ENCODE data around the gene CCDC14.

- TF ChIP-seq CTCF (conservative IDR thresholded peaks at IDR 0.05; ENCODE audit: low read depth, low read length) (no peak), POLR2A (IDR thresholded peaks at IDR 0.05; ENCODE audit: low read depth, low read length) (no peak), CEBPB (IDR thresholded peaks at IDR 0.05; ENCODE audit: low read depth, low read length) (no peak), SMC3 (IDR thresholded peaks at IDR 0.05; ENCODE audit: low read depth, low read length) (no peak), RAD21 (IDR thresholded peaks at IDR 0.05; ENCODE audit: low read length) (no peak), MXI1 (IDR thresholded peaks at IDR 0.05; ENCODE audit: borderline replicate concordance, low read depth, low read length) (no peak), MAFK (IDR thresholded peaks at IDR 0.05; ENCODE audit: low read depth, low read length) (no peak), RFX5 (IDR thresholded peaks at IDR 0.05; ENCODE audit: low read depth, low read length) (no peak), CHD1 (IDR thresholded peaks at IDR 0.05; ENCODE audit: low read depth, low read length) (no peak)
These were observed 26.8 kb downstream of the CCDC14 start for GRCh38 chr3:123934250-123934649.
